Stomach (tissue), 9 donors: Measurements from ENCODE around the gene METTL15. TPM values are rescaled to one million over a fixed set of nuclear protein-coding genes. Genes with fewer than 3 reads are reported as not detected.

ENCODE experiments used
- DNase-seq, 2 donors: peaks; one replicate each; pipeline versions ENCODE4 v3.0.0 to v3.0.0-alpha.2; 2013 to 2019
- H3K27ac ChIP-seq, 5 donors: fragments of 200-600 bp in 4 of 5; sonication (generic) in 4 of 5; one replicate each; pipeline ENCODE4 v1.5.1; 2013 to 2019; ENCODE audit warnings: mild to moderate bottlenecking in 1 of 5, moderate library complexity in 1 of 5
- H3K27me3 ChIP-seq, 3 donors: fragments of 200-600 bp; sonication (generic); one replicate each; pipeline ENCODE4 v1.5.1; 2017 to 2019; ENCODE audit warnings: mixed run types in 1 of 3
- H3K36me3 ChIP-seq, 4 donors: fragments of 200-600 bp; sonication (generic); 1 replicate in 3 of 4; 2 replicates in 1 of 4; pipeline ENCODE4 v1.5.1; 2016 to 2019
- H3K4me1 ChIP-seq, 4 donors: fragments of 200-600 bp; sonication (generic); one replicate each; pipeline ENCODE4 v1.5.1; 2016 to 2019
- H3K4me3 ChIP-seq, 4 donors: fragments of 200-600 bp; sonication (generic) in 3 of 4; one replicate each; pipeline ENCODE4 v1.5.1; 2016 to 2019; ENCODE audit warnings: mild to moderate bottlenecking in 1 of 4
- H3K9me3 ChIP-seq, 4 donors: fragments of 200-600 bp; sonication (generic); one replicate each; pipeline ENCODE4 v1.5.1; 2016 to 2019
- EP300 ChIP-seq: sonication (generic); formaldehyde crosslinking; IDR thresholded peaks from one replicate; pipeline ENCODE4 v1.6.1; 2017; ENCODE audit warnings: antibody characterized with exemption
- POLR2A ChIP-seq, 4 donors: fragments of 450-650 bp; IDR thresholded peaks; one replicate each; pipeline ENCODE4 v1.6.1; 2016; ENCODE audit warnings: antibody characterized with exemption in 4 of 4, control low read depth in 2 of 4, mild to moderate bottlenecking in 1 of 4, moderate library complexity in 1 of 4
- POLR2AphosphoS5 ChIP-seq, 3 donors: sonication (generic); formaldehyde crosslinking; IDR thresholded peaks; one replicate each; pipeline ENCODE4 v1.6.1; 2016; ENCODE audit warnings: antibody characterized with exemption in 3 of 3
- WGBS, 5 donors: extraction: QIAGEN DNeasy Blood & Tissue Kit in 3 of 5; methylation state at CpG; one replicate each; pipeline versions ENCODE4 v1.1.5 to v1.1.7; 2013 to 2018; 5-methylcytosine and 5-hydroxymethylcytosine counted together
- intact Hi-C: fragments of 100-400 bp; cut with DNase I; formaldehyde crosslinking; loops from one replicate; pipeline ENCODE4 v1.15.1; 2023; ENCODE audit warnings: low total_unique reads
- polyA plus RNA-seq, 3 donors: library from polyadenylated mRNA; stranded (reverse); fragments of 200-250 nt; gene quantifications; one replicate each; pipeline ENCODE4 v1.2.3, GENCODE V29; 2013
- total RNA-seq, 5 donors: library from RNA; depleted of rRNA; stranded (reverse); fragments of >200 nt; gene quantifications; one replicate each; pipeline versions ENCODE4 v1.1.0 to v1.2.3, GENCODE V29; 2014 to 2016
- TF ChIP-seq, protein P1 (sequence below), 7 experiments: fragments of 450-650 bp in 4 of 7; fragments of 200-600 bp in 3 of 7; sonication (generic) in 3 of 7; IDR thresholded peaks; one replicate each; pipeline ENCODE4 v1.5.1; 2016 to 2019; ENCODE audit warnings: antibody characterized with exemption in 7 of 7, control low read depth in 2 of 7, mild to moderate bottlenecking in 1 of 7
- donor health status: healthy with polysubstance abuse.
- donor health status: Bipolar disorder and iron deficiency.
- donor health status: healthy.

The METTL15 gene
- total and polyA plus RNA-seq, 8 donors = 0.58 to 21.7 (median 8.7) TPM

DNA sequence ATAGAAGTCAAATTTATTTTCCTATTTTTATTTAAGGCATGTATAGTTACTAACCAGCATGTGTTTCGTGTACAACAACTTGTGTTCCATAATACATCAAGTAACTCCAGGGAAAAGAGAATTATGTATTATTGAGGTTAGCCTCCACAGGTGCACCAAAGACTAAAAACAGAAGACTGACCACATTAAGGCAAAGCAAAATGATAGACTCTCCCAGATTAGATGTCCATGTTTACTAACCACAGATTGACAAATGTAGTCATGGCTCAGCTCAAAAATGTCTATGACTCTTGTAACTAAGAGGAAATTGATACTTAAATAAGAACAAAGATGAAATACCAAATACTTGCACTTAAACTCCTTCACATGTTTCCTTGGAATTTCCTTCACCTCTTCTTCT, 238.5 kb downstream of the METTL15 start:
- H3K27me3 ChIP-seq = no peaks in the 10 kb centered on the region
- TF ChIP-seq, protein P1, sequence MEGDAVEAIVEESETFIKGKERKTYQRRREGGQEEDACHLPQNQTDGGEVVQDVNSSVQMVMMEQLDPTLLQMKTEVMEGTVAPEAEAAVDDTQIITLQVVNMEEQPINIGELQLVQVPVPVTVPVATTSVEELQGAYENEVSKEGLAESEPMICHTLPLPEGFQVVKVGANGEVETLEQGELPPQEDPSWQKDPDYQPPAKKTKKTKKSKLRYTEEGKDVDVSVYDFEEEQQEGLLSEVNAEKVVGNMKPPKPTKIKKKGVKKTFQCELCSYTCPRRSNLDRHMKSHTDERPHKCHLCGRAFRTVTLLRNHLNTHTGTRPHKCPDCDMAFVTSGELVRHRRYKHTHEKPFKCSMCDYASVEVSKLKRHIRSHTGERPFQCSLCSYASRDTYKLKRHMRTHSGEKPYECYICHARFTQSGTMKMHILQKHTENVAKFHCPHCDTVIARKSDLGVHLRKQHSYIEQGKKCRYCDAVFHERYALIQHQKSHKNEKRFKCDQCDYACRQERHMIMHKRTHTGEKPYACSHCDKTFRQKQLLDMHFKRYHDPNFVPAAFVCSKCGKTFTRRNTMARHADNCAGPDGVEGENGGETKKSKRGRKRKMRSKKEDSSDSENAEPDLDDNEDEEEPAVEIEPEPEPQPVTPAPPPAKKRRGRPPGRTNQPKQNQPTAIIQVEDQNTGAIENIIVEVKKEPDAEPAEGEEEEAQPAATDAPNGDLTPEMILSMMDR (IDR thresholded peaks at IDR 0.05) = no peak
- TF ChIP-seq POLR2AphosphoS5 (IDR thresholded peaks at IDR 0.05) = no peak
- no peak for TF ChIP-seq POLR2A (IDR thresholded peaks at IDR 0.05)
- TF ChIP-seq EP300 = no peak
- DNase-seq = no peak
- no peaks in the 10 kb centered on the region for H3K9me3 ChIP-seq
- no peaks in the 10 kb centered on the region for H3K36me3 ChIP-seq
- intact Hi-C loops = no loop called here
- H3K27ac ChIP-seq = no peak overlapping the region
- WGBS, 5 donors = 84 to 96% (median 87%) methylated on average over 1 of the region's 1 CpG
- peaks cover 0 to 11% (median 4%) of the 10 kb centered on the region in 4 donors for H3K4me1 ChIP-seq
- no peak overlapping the region for H3K4me3 ChIP-seq

DNA sequence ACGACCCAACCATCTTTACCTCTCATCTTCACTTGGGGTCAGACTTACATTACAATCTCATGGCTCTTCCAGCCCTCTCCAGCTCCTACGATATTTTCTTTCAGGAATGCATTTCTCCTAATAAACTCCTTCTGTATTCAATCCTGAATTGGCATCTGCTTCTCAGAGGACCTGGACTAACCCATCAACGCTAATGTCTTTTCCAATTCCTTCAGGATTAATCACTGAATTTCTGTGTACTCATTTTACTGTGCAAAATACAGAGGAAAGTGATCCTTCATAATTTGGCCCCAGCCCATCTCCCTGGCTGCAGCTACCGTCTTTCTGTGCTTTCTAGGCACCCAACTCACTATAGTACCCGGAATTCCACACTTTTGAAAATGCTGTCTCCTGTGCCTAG, 239.2 kb downstream of the METTL15 start:
- TF ChIP-seq, protein P1 (IDR thresholded peaks at IDR 0.05) = no peak
- TF ChIP-seq POLR2AphosphoS5 (IDR thresholded peaks at IDR 0.05) = no peak
- TF ChIP-seq POLR2A (IDR thresholded peaks at IDR 0.05) = no peak
- TF ChIP-seq EP300 = no peak
- intact Hi-C loops = no loop called here

DNA sequence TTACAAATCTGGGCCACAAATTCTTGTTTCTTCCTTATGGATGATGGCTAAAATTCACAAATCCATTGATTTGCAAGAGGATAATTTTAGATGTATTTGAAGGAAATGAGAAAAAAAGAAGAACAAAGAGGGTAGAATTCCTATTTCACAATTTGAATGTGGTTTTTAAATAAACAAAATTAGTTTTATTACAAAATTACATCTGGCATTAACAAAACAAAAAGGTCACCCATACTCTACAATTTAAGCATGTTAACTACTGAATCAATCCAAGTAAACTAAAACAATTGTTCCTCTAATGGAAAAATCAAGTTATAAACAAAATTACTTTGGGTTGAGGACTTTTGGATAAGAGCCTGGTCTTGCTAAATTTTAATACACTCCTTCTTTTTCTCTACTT, 242.0 kb downstream of the METTL15 start:
- TF ChIP-seq POLR2AphosphoS5 (IDR thresholded peaks at IDR 0.05) = no peak
- TF ChIP-seq POLR2A (IDR thresholded peaks at IDR 0.05) = no peak
- TF ChIP-seq, protein P1 (IDR thresholded peaks at IDR 0.05) = no peak
- no peak for TF ChIP-seq EP300
- Histone ChIP-seq H3K4me3 (no peak overlapping the region), H3K4me1 (no peaks in the 10 kb centered on the region), H3K27me3 (no peaks in the 10 kb centered on the region), H3K9me3 (no peaks in the 10 kb centered on the region), H3K27ac (no peak overlapping the region), H3K36me3 (no peaks in the 10 kb centered on the region)
- no peak for DNase-seq
- intact Hi-C loops = no loop called here

More for the DNA sequence above, 239.2 kb downstream of the METTL15 start:
- DNase-seq = no peak
- H3K4me1 ChIP-seq = peaks cover 0 to 11% (median 4%) of the 10 kb centered on the region in 4 donors
- 81 to 91% (median 88%) methylated on average over 5 of the region's 5 CpGs for WGBS, 5 donors
- H3K27me3 ChIP-seq = no peaks in the 10 kb centered on the region
- H3K4me3 ChIP-seq = no peak overlapping the region
- no peak overlapping the region for H3K27ac ChIP-seq
- H3K9me3 ChIP-seq = no peaks in the 10 kb centered on the region
- no peaks in the 10 kb centered on the region for H3K36me3 ChIP-seq

DNA sequence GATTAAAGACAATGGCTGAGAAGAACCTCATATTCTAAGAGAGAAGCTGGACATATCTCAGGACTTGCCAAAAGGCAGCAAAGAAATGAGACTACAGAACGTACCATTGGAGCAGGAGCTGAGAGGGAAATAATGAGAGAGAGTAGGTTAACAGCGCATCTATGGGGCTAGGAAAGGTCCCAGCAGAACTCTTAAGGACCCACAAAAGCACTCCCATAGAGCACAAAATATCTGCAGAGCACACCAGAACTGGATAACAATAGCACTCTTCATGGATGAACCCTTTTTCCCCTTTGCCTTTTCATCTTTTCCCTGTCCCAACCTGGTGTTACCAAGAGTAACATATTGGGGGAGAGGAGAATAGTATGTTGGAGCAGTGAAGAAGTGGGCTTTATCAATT, 245.8 kb downstream of the METTL15 start:
- TF ChIP-seq EP300 (no peak), POLR2AphosphoS5 (IDR thresholded peaks at IDR 0.05) (no peak), POLR2A (IDR thresholded peaks at IDR 0.05) (no peak)
- TF ChIP-seq, protein P1 (IDR thresholded peaks at IDR 0.05) = no peak
- H3K4me3 ChIP-seq = no peak overlapping the region
- no peak for DNase-seq
- no peaks in the 10 kb centered on the region for H3K4me1 ChIP-seq
- no peak overlapping the region for H3K27ac ChIP-seq
- intact Hi-C loops = no loop called here
- H3K36me3 ChIP-seq = no peaks in the 10 kb centered on the region
- no peaks in the 10 kb centered on the region for H3K27me3 ChIP-seq
- no peaks in the 10 kb centered on the region for H3K9me3 ChIP-seq
- WGBS, 5 donors = 94 to 99% (median 95%) methylated on average over 2 of the region's 2 CpGs
